Endothelial cell of umbilical vein (primary cell): ENCODE results near the gene SPTA1. TPM values are rescaled to one million over a fixed set of nuclear protein-coding genes. Genes with fewer than 3 reads are reported as not detected.

Source experiments
- BruUV-seq: library from RNA; stranded (reverse); fragments of 400-500 nt; replicated peaks from 2 replicates; lab custom pipeline; 2021; lab: Mats Ljungman, UMichigan
- CTCF ChIA-PET: fragments of 300-600, 350-600 bp; sonication (Branson Sonifier 250); formaldehyde crosslinking; loops from one replicate; lab custom pipeline; 2021; ENCODE audit warnings: antibody characterized with exemption, inconsistent platforms; lab: Charles Lee
- POLR2A ChIA-PET: fragments of 300-600, 350-600 bp; sonication (Branson Sonifier 250); formaldehyde crosslinking; loops from one replicate; lab custom pipeline; 2021; ENCODE audit warnings: antibody characterized with exemption, inconsistent platforms; lab: Charles Lee
- DNase-seq: peaks from one replicate; pipeline ENCODE4 v3.0.0-alpha.2; 2011; ENCODE audit warnings: low read depth, low spot score
- FAIRE-seq: peaks from 2 replicates; lab custom pipeline; 2011; peaks lifted over from hg19 to GRCh38; lab: Jason Lieb, UNC
- H2AFZ ChIP-seq: 2 replicates; pipeline ENCODE4 v1.6.0; 2012; ENCODE audit warnings: low read depth, low read length, control low read depth, inconsistent platforms
- H3K27ac ChIP-seq: 2 replicates; pipeline ENCODE4 v1.5.1; 2011; ENCODE audit warnings: low read depth, mild to moderate bottlenecking, control low read depth, low read length, moderate library complexity; ENCODE audit not compliant: insufficient read depth
- H3K27me3 ChIP-seq, 2 experiments: 2 replicates each; pipeline versions ENCODE4 v1.6.0 to v1.6.1; 2011; ENCODE audit warnings: low read length in 2 of 2, mixed read lengths in 1 of 2; ENCODE audit not compliant: control insufficient read depth in 2 of 2, insufficient read depth in 2 of 2
- H3K36me3 ChIP-seq, 2 experiments: 2 replicates in 1 of 2; 3 replicates in 1 of 2; pipeline ENCODE4 v1.5.1; 2011; ENCODE audit warnings: low read length in 2 of 2, mild to moderate bottlenecking in 1 of 2, moderate library complexity in 1 of 2; ENCODE audit not compliant: control insufficient read depth in 2 of 2, insufficient read depth in 2 of 2; ENCODE audit errors: extremely low read depth in 1 of 2
- H3K4me1 ChIP-seq: 3 replicates; pipeline ENCODE4 v1.5.1; 2011; ENCODE audit warnings: mild to moderate bottlenecking, low read length; ENCODE audit not compliant: control insufficient read depth, insufficient read depth; ENCODE audit errors: extremely low read depth
- H3K4me2 ChIP-seq: 2 replicates; pipeline ENCODE4 v1.6.1; 2011; ENCODE audit warnings: low read length, control low read depth, mixed read lengths; ENCODE audit not compliant: insufficient read depth
- H3K4me3 ChIP-seq, 3 experiments: fragments of 200-600 bp in 1 of 3; sonication (generic), shearing (Covaris generic) in 1 of 3; replicated peaks in 1 of 3; 2 replicates each; pipeline ENCODE4 v1.5.1; 2011 to 2016; ENCODE audit warnings: control low read depth in 3 of 3, low read length in 3 of 3, mild to moderate bottlenecking in 2 of 3, inconsistent platforms in 1 of 3, low read depth in 1 of 3, moderate library complexity in 1 of 3; ENCODE audit not compliant: insufficient read depth in 1 of 3
- H3K79me2 ChIP-seq: 2 replicates; pipeline ENCODE4 v1.6.0; 2012; ENCODE audit warnings: low read length, inconsistent platforms; ENCODE audit not compliant: control insufficient read depth, insufficient read depth
- H3K9ac ChIP-seq: replicated peaks from 2 replicates; pipeline ENCODE3; 2011; ENCODE audit warnings: low read length, control low read depth; ENCODE audit not compliant: insufficient read depth; ENCODE audit errors: extremely low read depth
- H3K9me1 ChIP-seq: replicated peaks from 3 replicates; pipeline ENCODE4 v1.6.0; 2011; ENCODE audit warnings: mild to moderate bottlenecking, low read length; ENCODE audit not compliant: control insufficient read depth, insufficient read depth; ENCODE audit errors: extremely low read depth
- H3K9me3 ChIP-seq: replicated peaks from 2 replicates; pipeline ENCODE4 v1.5.1; 2012; ENCODE audit warnings: low read length, inconsistent platforms; ENCODE audit not compliant: control insufficient read depth, insufficient read depth
- H4K20me1 ChIP-seq: replicated peaks from 2 replicates; pipeline ENCODE3; 2011; ENCODE audit warnings: mild to moderate bottlenecking, low read length; ENCODE audit not compliant: control insufficient read depth, insufficient read depth; ENCODE audit errors: extremely low read depth
- EZH2 ChIP-seq: IDR thresholded peaks from 2 replicates; pipeline ENCODE4 v1.6.1; 2012; ENCODE audit warnings: borderline replicate concordance, low read depth, mild to moderate bottlenecking, moderate library complexity, low read length, inconsistent platforms; ENCODE audit not compliant: severe bottlenecking
- FOS ChIP-seq: IDR thresholded peaks from 2 replicates; pipeline ENCODE4 v1.6.1; 2011; ENCODE audit warnings: mild to moderate bottlenecking, low read length, moderate library complexity, borderline replicate concordance; ENCODE audit not compliant: insufficient read depth
- GATA2 ChIP-seq: IDR thresholded peaks from 2 replicates; pipeline ENCODE4 v1.7.0; 2011; ENCODE audit warnings: low read depth, mild to moderate bottlenecking, moderate library complexity, mixed read lengths, low read length; ENCODE audit not compliant: insufficient read length, insufficient read depth
- JUN ChIP-seq: IDR thresholded peaks from 2 replicates; pipeline ENCODE4 v1.6.1; 2011; ENCODE audit warnings: borderline replicate concordance, low read depth; ENCODE audit not compliant: insufficient read length, insufficient read depth
- MYC ChIP-seq: IDR thresholded peaks from one replicate; pipeline ENCODE4 v1.6.1; 2011; ENCODE audit warnings: mild to moderate bottlenecking, low read depth, low read length
- dilution Hi-C: fragments of 300-500 bp; cut with MboI; formaldehyde crosslinking; loops from one replicate; pipeline ENCODE4 v1.15.0; 2019; ENCODE audit warnings: low sequenced_read_pairs; ENCODE audit not compliant: extremely low pct_ligation_motif_present
- intact Hi-C: fragments of 100-400 bp; cut with micrococcal nuclease; formaldehyde crosslinking; loops from one replicate; pipeline ENCODE4 v1.10.0; 2022
- polyA plus RNA-seq, 4 experiments: library from polyadenylated mRNA; depleted of rRNA in 3 of 4; stranded (reverse) in 3 of 4; unstranded in 1 of 4; fragments of >200 nt; gene quantifications; 2 replicates each; pipeline versions ENCODE4 v1.2.1 to v1.2.3, GENCODE V29; 2011 to 2012; ENCODE audit warnings: missing spikeins in 1 of 4
- total RNA-seq: library from RNA; stranded (reverse); gene quantifications from 2 replicates; pipeline ENCODE4 v1.2.3, GENCODE V29; 2021
- TF ChIP-seq, protein P1 (sequence below): IDR thresholded peaks from 2 replicates; pipeline ENCODE4 v1.6.1; 2011; ENCODE audit not compliant: insufficient read depth, insufficient read length
- TF ChIP-seq, protein P2 (sequence below), 2 donors: IDR thresholded peaks; 1 replicate in 1 of 2; 2 replicates in 1 of 2; pipeline ENCODE4 v1.5.1; 2011; ENCODE audit warnings: low read length in 2 of 2, mild to moderate bottlenecking in 2 of 2, moderate library complexity in 2 of 2, control low read depth in 1 of 2, inconsistent platforms in 1 of 2, low read depth in 1 of 2; ENCODE audit not compliant: insufficient read depth in 1 of 2; ENCODE audit errors: extremely low read depth in 1 of 2

Gene SPTA1
- total and polyA plus RNA-seq, 2 donors (not counting 3 experiments of a cell fraction or from before 2014, with no cell fraction given): 0.01 to 0.84 TPM

GRCh38 chr1:158706096-158706495 is 19.6 kb upstream of the SPTA1 start:
- H3K9me1 ChIP-seq: no peaks in the 10 kb centered on the region
- no peak for DNase-seq
- CTCF ChIA-PET: no interaction called here
- H3K4me2 ChIP-seq: no peak overlapping the region
- H2AFZ ChIP-seq: no peak overlapping the region
- BruUV-seq: no TSS peak
- H3K4me1 ChIP-seq: no peaks in the 10 kb centered on the region
- no peak overlapping the region for H3K27ac ChIP-seq
- TF ChIP-seq JUN: no peak
- H4K20me1 ChIP-seq: no peaks in the 10 kb centered on the region
- no peaks in the 10 kb centered on the region for H3K79me2 ChIP-seq
- no peak for FAIRE-seq
- intact Hi-C loops (no loop called here), dilution Hi-C loops (no loop called here)
- no peaks in the 10 kb centered on the region for H3K36me3 ChIP-seq
- no peak overlapping the region for H3K9ac ChIP-seq
- H3K27me3 ChIP-seq: no peaks in the 10 kb centered on the region
- H3K4me3 ChIP-seq: no peak overlapping the region
- no peaks in the 10 kb centered on the region for H3K9me3 ChIP-seq
- POLR2A ChIA-PET: no interaction called here

GRCh38 chr1:158700552-158700951 is 14.0 kb upstream of the SPTA1 start, which contains the start of gene OR6K2:
Gene OR6K2, minus strand, starts transcription at chr1:158700652. Its CDS starts 0 bp downstream, at chr1:158700652.
- Histone ChIP-seq H3K79me2 (no peaks in the 10 kb centered on the region), H3K9ac (no peak within 1 kb of the TSS), H3K9me3 (no peaks in the 10 kb centered on the region), H3K4me3 (no peak within 1 kb of the TSS), H3K36me3 (no peaks in the 10 kb centered on the region), H3K27ac (no peak within 1 kb of the TSS), H3K9me1 (no peaks in the 10 kb centered on the region), H3K27me3 (no peaks in the 10 kb centered on the region), H4K20me1 (no peaks in the 10 kb centered on the region), H3K4me2 (no peak within 1 kb of the TSS), H3K4me1 (no peaks in the 10 kb centered on the region), H2AFZ (no peak within 1 kb of the TSS)
- intact Hi-C loops: no loop called here
- TF ChIP-seq FOS: no peak
- TF ChIP-seq, protein P1, sequence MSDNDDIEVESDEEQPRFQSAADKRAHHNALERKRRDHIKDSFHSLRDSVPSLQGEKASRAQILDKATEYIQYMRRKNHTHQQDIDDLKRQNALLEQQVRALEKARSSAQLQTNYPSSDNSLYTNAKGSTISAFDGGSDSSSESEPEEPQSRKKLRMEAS: no peak
- TF ChIP-seq EZH2: no peak
- TF ChIP-seq GATA2: no peak
- no peak for TF ChIP-seq MYC
- TF ChIP-seq, protein P2, sequence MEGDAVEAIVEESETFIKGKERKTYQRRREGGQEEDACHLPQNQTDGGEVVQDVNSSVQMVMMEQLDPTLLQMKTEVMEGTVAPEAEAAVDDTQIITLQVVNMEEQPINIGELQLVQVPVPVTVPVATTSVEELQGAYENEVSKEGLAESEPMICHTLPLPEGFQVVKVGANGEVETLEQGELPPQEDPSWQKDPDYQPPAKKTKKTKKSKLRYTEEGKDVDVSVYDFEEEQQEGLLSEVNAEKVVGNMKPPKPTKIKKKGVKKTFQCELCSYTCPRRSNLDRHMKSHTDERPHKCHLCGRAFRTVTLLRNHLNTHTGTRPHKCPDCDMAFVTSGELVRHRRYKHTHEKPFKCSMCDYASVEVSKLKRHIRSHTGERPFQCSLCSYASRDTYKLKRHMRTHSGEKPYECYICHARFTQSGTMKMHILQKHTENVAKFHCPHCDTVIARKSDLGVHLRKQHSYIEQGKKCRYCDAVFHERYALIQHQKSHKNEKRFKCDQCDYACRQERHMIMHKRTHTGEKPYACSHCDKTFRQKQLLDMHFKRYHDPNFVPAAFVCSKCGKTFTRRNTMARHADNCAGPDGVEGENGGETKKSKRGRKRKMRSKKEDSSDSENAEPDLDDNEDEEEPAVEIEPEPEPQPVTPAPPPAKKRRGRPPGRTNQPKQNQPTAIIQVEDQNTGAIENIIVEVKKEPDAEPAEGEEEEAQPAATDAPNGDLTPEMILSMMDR (IDR thresholded peaks at IDR 0.05; ENCODE audit: extremely low read depth in 1 of 2, insufficient read depth in 1 of 2, low read depth in 1 of 2, low read length in 2 of 2): no peak
- dilution Hi-C loops: no loop called here
- ChIA-PET POLR2A (no interaction called here), CTCF (no interaction called here)
- DNase-seq: no peak
- no peak for FAIRE-seq
- BruUV-seq: no TSS peak
